HG03060 (cell line): ENCODE data around the gene LPAR2.
"Not testable (repeated sequence)": the region's sequence is repeated elsewhere in the genome, so short reads cannot be mapped to it uniquely, and the experiment has no call there.

ENCODE experiments used
- ATAC-seq: cut with Tn5 transposase; IDR thresholded peaks from one replicate; pipeline ENCODE4 v1.9.1; 2021; ENCODE audit warnings: low read depth, moderate number of reproducible peaks; ENCODE audit not compliant: unreplicated experiment

LPAR2 gene

GRCh38 chr19:19633711-19634515, 5.9 kb upstream of the LPAR2 start:
- ATAC-seq: no peak

GRCh38 chr19:19632661-19633060, 4.6 kb upstream of the LPAR2 start:
- no peak for ATAC-seq

GRCh38 chr19:19631346-19631745, 3.3 kb upstream of the LPAR2 start:
- no peak for ATAC-seq

GRCh38 chr19:19630426-19630825, 2.4 kb upstream of the LPAR2 start:
- ATAC-seq: no peak

GRCh38 chr19:19630062-19630414, 2.0 kb upstream of the LPAR2 start:
- no peak for ATAC-seq

GRCh38 chr19:19628501-19629134, 598 bp upstream of the LPAR2 start:
- no peak for ATAC-seq

- no peak for ATAC-seq
Observed at GRCh38 chr19:19626516-19627472, 1.2 kb downstream of the LPAR2 start.

GRCh38 chr19:19624032-19624570, 3.9 kb downstream of the LPAR2 start:
- ATAC-seq: no peak

- ATAC-seq: no peak
Observed at GRCh38 chr19:19623383-19623782, 4.6 kb downstream of the LPAR2 start.

GRCh38 chr19:19619849-19620210, 8.2 kb downstream of the LPAR2 start:
- no peak for ATAC-seq

GRCh38 chr19:19619181-19619848, 8.7 kb downstream of the LPAR2 start:
- no peak for ATAC-seq

- ATAC-seq: peak; percentile 95
Observed at GRCh38 chr19:19618219-19619051, 9.6 kb downstream of the LPAR2 start, which contains the start of gene PBX4. PBX4 (minus strand) TSS chr19:19618687; CDS start chr19:19618629, 58 bp downstream.

- ATAC-seq: no peak
Observed at GRCh38 chr19:19615086-19615485, 12.9 kb downstream of the LPAR2 start.

- ATAC-seq: no peak
Observed at GRCh38 chr19:19613506-19613905, 14.5 kb downstream of the LPAR2 start.

GRCh38 chr19:19610376-19611202, 17.4 kb downstream of the LPAR2 start:
- ATAC-seq: no peak

GRCh38 chr19:19606686-19607085, 21.3 kb downstream of the LPAR2 start:
- ATAC-seq: not testable (repeated sequence)

GRCh38 chr19:19606021-19606420, 22.0 kb downstream of the LPAR2 start:
- ATAC-seq: peak; percentile 51

- ATAC-seq: no peak
Observed at GRCh38 chr19:19602713-19603324, 25.2 kb downstream of the LPAR2 start.
